Fibroblast of the aortic adventitia (primary cell): Measurements from ENCODE around the gene SPATA4. TPM values are rescaled to one million over a fixed set of nuclear protein-coding genes. Genes with fewer than 3 reads are reported as not detected.

ENCODE experiments used
- DNase-seq: peaks from one replicate; pipeline ENCODE4 v3.0.0-alpha.2; 2010; ENCODE audit warnings: low read depth
- H3K4me3 ChIP-seq: 2 replicates; pipeline ENCODE4 v1.5.1; 2011; ENCODE audit warnings: low read depth, mild to moderate bottlenecking, control low read depth, low read length, moderate library complexity
- CTCF ChIP-seq: IDR thresholded peaks from 2 replicates; pipeline ENCODE4 v1.5.1; 2011; ENCODE audit warnings: mild to moderate bottlenecking, low read length, control low read depth, inconsistent platforms; ENCODE audit not compliant: insufficient read depth
- total RNA-seq: library from RNA; depleted of rRNA; stranded (reverse); fragments of >200 nt; gene quantifications from 2 replicates; pipeline ENCODE4 v1.2.3, GENCODE V29; 2012; ENCODE audit warnings: low replicate concordance

Gene SPATA4
- total RNA-seq, 1 donor = 0.36 TPM

GRCh38 chr4:176210579-176211296 lies 15.4 kb upstream of the SPATA4 start:
- no peak for TF ChIP-seq CTCF
- no peak overlapping the region for H3K4me3 ChIP-seq
- DNase-seq = no peak

GRCh38 chr4:176210101-176210500 lies 14.7 kb upstream of the SPATA4 start:
- TF ChIP-seq CTCF = no peak
- H3K4me3 ChIP-seq = no peak overlapping the region
- no peak for DNase-seq

GRCh38 chr4:176209535-176209934 lies 14.2 kb upstream of the SPATA4 start:
- DNase-seq = no peak
- TF ChIP-seq CTCF = no peak
- no peak overlapping the region for H3K4me3 ChIP-seq

GRCh38 chr4:176207839-176208238 lies 12.5 kb upstream of the SPATA4 start:
- H3K4me3 ChIP-seq = no peak overlapping the region
- DNase-seq = no peak

GRCh38 chr4:176205299-176205698 lies 9.9 kb upstream of the SPATA4 start:
- no peak overlapping the region for H3K4me3 ChIP-seq
- TF ChIP-seq CTCF = no peak
- DNase-seq = no peak

More at GRCh38 chr4:176207839-176208238, 12.5 kb upstream of the SPATA4 start:
- no peak for TF ChIP-seq CTCF

GRCh38 chr4:176198316-176198903 lies 3.0 kb upstream of the SPATA4 start:
- H3K4me3 ChIP-seq = no peak overlapping the region
- no peak for TF ChIP-seq CTCF
- no peak for DNase-seq
